ENCODE data around the gene TMEM151B.

GRCh38 chr6:44237813-44238433 is 32.3 kb upstream of the TMEM151B start:
- no peak for TF ChIP-seq POLR2AphosphoS5 (IDR thresholded peaks at IDR 0.05; ENCODE audit: low read depth, low read length)
- TF ChIP-seq SPI1 (IDR thresholded peaks at IDR 0.05; ENCODE audit: low read depth, low read length), result no peak
- no peak; the same call in 1 of the 2 replicates for TF ChIP-seq POLR2A (IDR thresholded peaks at IDR 0.05; ENCODE audit: low read depth, low read length)
